Measurements from ENCODE around the gene ASMTL.

Gene ASMTL

GRCh38 chrX:1425381-1425780, 27.3 kb downstream of the ASMTL start:
- H3K9me3 ChIP-seq: peaks cover 0 to 16% (median 13%) of the 10 kb centered on the region in 3 donors
- no peaks in the 10 kb centered on the region for H3K4me1 ChIP-seq
- no peak overlapping the region for H3K27ac ChIP-seq
- intact Hi-C loops (cut with DNase I; ENCODE audit: low total_unique reads): no loop called here
- no peaks in the 10 kb centered on the region for H3K27me3 ChIP-seq
- peak in 1 of 2 donors; percentile 41 for DNase-seq
- H3K4me3 ChIP-seq: no peak overlapping the region
- peaks cover 53 to 73% (median 72%) of the 10 kb centered on the region in 3 donors for H3K36me3 ChIP-seq
- TF ChIP-seq CTCF (IDR thresholded peaks at IDR 0.05): no peak

DNA sequence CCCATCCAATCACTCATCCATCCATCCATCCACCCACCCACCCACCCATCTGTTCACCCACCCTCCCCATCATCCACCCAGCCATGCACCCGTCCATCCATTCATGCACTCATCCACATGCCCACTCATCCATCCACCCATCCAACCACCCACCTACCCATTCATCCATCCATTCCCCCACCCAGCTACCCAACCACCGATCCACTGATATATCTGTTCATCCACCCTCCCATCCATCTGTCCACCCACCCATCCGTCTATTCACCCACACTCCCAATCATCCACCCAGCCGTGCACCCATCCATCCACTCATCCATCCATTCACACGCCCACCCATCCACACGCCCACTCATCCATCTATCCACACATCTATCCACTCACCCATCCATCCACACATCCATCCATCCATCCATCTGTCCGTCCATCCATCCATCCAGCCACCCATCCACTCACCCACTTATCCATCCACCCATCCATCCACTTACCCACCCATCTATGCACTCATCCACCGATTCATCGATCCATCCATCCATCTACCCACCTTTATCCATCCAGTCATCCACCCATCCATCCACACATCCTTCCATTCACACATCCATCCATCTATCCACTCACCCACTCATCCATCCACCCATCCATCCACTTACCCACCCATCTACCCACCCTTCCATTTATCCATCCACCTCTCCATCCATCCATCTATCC, 28.4 kb downstream of the ASMTL start:
- no peak for DNase-seq
- peaks cover 55 to 79% (median 78%) of the 10 kb centered on the region in 3 donors for H3K36me3 ChIP-seq
- H3K27me3 ChIP-seq: no peaks in the 10 kb centered on the region
- no peak for TF ChIP-seq CTCF (IDR thresholded peaks at IDR 0.05)
- no peaks in the 10 kb centered on the region for H3K4me1 ChIP-seq
- intact Hi-C loops (cut with DNase I; ENCODE audit: low total_unique reads): no loop called here
- peaks cover 0 to 16% (median 13%) of the 10 kb centered on the region in 3 donors for H3K9me3 ChIP-seq
- no peak overlapping the region for H3K4me3 ChIP-seq
- no peak overlapping the region for H3K27ac ChIP-seq

DNA sequence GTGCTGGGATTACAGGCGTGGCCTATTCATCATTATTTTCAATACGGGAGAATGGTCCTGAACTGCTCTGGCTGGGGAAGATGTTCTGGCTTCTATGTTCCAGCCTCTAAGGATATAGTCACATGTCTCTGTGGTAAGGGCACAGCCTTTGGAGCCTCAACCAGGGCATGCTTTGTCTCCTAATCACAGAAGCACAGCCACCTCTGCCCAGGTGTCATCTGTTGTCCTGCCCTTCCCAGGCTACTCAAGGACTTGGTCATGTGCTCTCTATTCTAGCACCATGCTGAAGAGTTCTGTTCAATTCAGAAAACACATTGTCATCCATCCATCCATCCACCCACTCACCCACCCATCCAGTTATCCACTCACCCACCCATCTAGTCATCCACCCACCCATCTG, 29.5 kb downstream of the ASMTL start:
- peak in 1 of 2 donors; percentile 7 for DNase-seq
- peaks cover 64 to 89% (median 87%) of the 10 kb centered on the region in 3 donors for H3K36me3 ChIP-seq
- intact Hi-C loops (cut with DNase I; ENCODE audit: low total_unique reads): no loop called here
- H3K4me1 ChIP-seq: no peaks in the 10 kb centered on the region
- no peaks in the 10 kb centered on the region for H3K27me3 ChIP-seq
- no peak for TF ChIP-seq CTCF (IDR thresholded peaks at IDR 0.05)
- H3K9me3 ChIP-seq: peaks cover 0 to 17% (median 16%) of the 10 kb centered on the region in 3 donors
- no peak overlapping the region for H3K4me3 ChIP-seq
- H3K27ac ChIP-seq: no peak overlapping the region

- Histone ChIP-seq H3K4me1 (no peaks in the 10 kb centered on the region), H3K27me3 (no peaks in the 10 kb centered on the region), H3K9me3 (peaks cover 0 to 18% (median 16%) of the 10 kb centered on the region in 3 donors), H3K4me3 (no peak overlapping the region), H3K36me3 (peaks cover 60 to 86% (median 82%) of the 10 kb centered on the region in 3 donors), H3K27ac (no peak overlapping the region)
- intact Hi-C loops (cut with DNase I; ENCODE audit: low total_unique reads): no loop called here
- DNase-seq: no peak
- no peak for TF ChIP-seq CTCF (IDR thresholded peaks at IDR 0.05)
Measured at GRCh38 chrX:1422135-1422465, 30.6 kb downstream of the ASMTL start.

- no peak overlapping the region for H3K4me3 ChIP-seq
Measured at GRCh38 chrX:1421433-1422134, 31.1 kb downstream of the ASMTL start.

More at GRCh38 chrX:1421433-1422134, 31.1 kb downstream of the ASMTL start:
- Histone ChIP-seq H3K9me3 (peaks cover 0 to 18% (median 16%) of the 10 kb centered on the region in 3 donors), H3K27me3 (no peaks in the 10 kb centered on the region), H3K27ac (no peak overlapping the region), H3K4me1 (no peaks in the 10 kb centered on the region), H3K36me3 (peaks cover 60 to 82% (median 80%) of the 10 kb centered on the region in 3 donors)
- TF ChIP-seq CTCF (IDR thresholded peaks at IDR 0.05): no peak
- intact Hi-C loops (cut with DNase I; ENCODE audit: low total_unique reads): no loop called here
- DNase-seq: peak in 1 of 2 donors; percentile 38

Data from tibial artery (tissue), 4 donors.